ENCODE data around the gene TOR1B.

Gene TOR1B

GRCh38 chr9:129759319-129759718 lies 43.7 kb upstream of the TOR1B start:
- Histone ChIP-seq H3K9me3 (ENCODE audit: control insufficient read depth, insufficient read depth, low read depth, low read length) (no peaks in the 10 kb centered on the region), H3K27ac (ENCODE audit: extremely low read depth, low read depth, low read length) (no peak overlapping the region), H3K4me3 (ENCODE audit: low read depth, low read length) (no peak overlapping the region), H3K36me3 (ENCODE audit: control insufficient read depth in 2 of 2, insufficient read depth in 1 of 2, low read length in 2 of 2) (no peaks in the 10 kb centered on the region), H3K4me1 (ENCODE audit: control insufficient read depth, insufficient read depth, low read length) (no peaks in the 10 kb centered on the region)
- ChIA-PET POLR2A (interaction anchor here (0.7 to 1.3 kb wide), 3 partner anchors 22 to 1089 kb away, joined by 3 read pairs; no protein-coding TSS in a partner anchor), CTCF (interaction anchor here (1.0 to 2.2 kb wide), 4 partner anchors 10 to 117 kb away, joined by 5 to 18 read pairs (median 8); no protein-coding TSS in a partner anchor)
- TF ChIP-seq GLI4 (tag by site-specific recombination; IDR thresholded peaks at IDR 0.05), result no peak
- TF ChIP-seq ZNF555 (tag by site-specific recombination; conservative IDR thresholded peaks at IDR 0.05), result no peak
- no peak for TF ChIP-seq KLF9 (tag by site-specific recombination; IDR thresholded peaks at IDR 0.05; ENCODE audit: low read depth)
- no peak for TF ChIP-seq ZNF600 (tag by site-specific recombination; IDR thresholded peaks at IDR 0.05)
- TF ChIP-seq ZNF560 (tag by site-specific recombination; IDR thresholded peaks at IDR 0.05; ENCODE audit: borderline replicate concordance), result no peak
- TF ChIP-seq ZBTB6 (tag by site-specific recombination; IDR thresholded peaks at IDR 0.05), result no peak

- H3K9me3 ChIP-seq (ENCODE audit: control insufficient read depth, insufficient read depth, low read depth, low read length), result no peaks in the 10 kb centered on the region
- no peaks in the 10 kb centered on the region for H3K36me3 ChIP-seq (ENCODE audit: control insufficient read depth in 2 of 2, insufficient read depth in 1 of 2, low read length in 2 of 2)
- H3K4me3 ChIP-seq (ENCODE audit: low read depth, low read length), result no peak overlapping the region
- POLR2A ChIA-PET, result interaction anchor here (0.7 to 1.0 kb wide), 3 partner anchors 17 to 1089 kb away, joined by 3 to 12 read pairs (median 3); no protein-coding TSS in a partner anchor
- no peak for TF ChIP-seq ZNF623 (tag by site-specific recombination; IDR thresholded peaks at IDR 0.05)
- TF ChIP-seq ZBTB10 (tag by site-specific recombination; IDR thresholded peaks at IDR 0.05), result no peak
- no peak for TF ChIP-seq ZSCAN16 (tag by site-specific recombination; IDR thresholded peaks at IDR 0.05)
- TF ChIP-seq ZNF549 (tag by site-specific recombination; IDR thresholded peaks at IDR 0.05), result no peak
- no peak for TF ChIP-seq ZNF600 (tag by site-specific recombination; IDR thresholded peaks at IDR 0.05)
- TF ChIP-seq EGR2 (tag by site-specific recombination; IDR thresholded peaks at IDR 0.05; ENCODE audit: low read depth), result no peak
- TF ChIP-seq ZNF239 (tag by site-specific recombination; IDR thresholded peaks at IDR 0.05), result no peak
- TF ChIP-seq ZNF433 (tag by site-specific recombination; IDR thresholded peaks at IDR 0.05; ENCODE audit: low read depth), result no peak
- TF ChIP-seq ZNF473 (tag by site-specific recombination; IDR thresholded peaks at IDR 0.05), result no peak
- no peak for TF ChIP-seq TCF7L2 (IDR thresholded peaks at IDR 0.05; ENCODE audit: borderline replicate concordance, low read depth, low read length)
- TF ChIP-seq ZNF18 (tag by site-specific recombination; IDR thresholded peaks at IDR 0.05), result no peak
- TF ChIP-seq KLF17 (tag by site-specific recombination; IDR thresholded peaks at IDR 0.05), result no peak
- TF ChIP-seq REST (tag by site-specific recombination; IDR thresholded peaks at IDR 0.05), result no peak
- TF ChIP-seq ZNF175 (tag by site-specific recombination; IDR thresholded peaks at IDR 0.05), result no peak
- H3K27ac ChIP-seq (ENCODE audit: extremely low read depth, low read depth, low read length), result no peak overlapping the region
- no peaks in the 10 kb centered on the region for H3K4me1 ChIP-seq (ENCODE audit: control insufficient read depth, insufficient read depth, low read length)
- CTCF ChIA-PET, result interaction anchor here (1.0 to 2.2 kb wide), 4 partner anchors 10 to 117 kb away, joined by 5 to 18 read pairs (median 8); no protein-coding TSS in a partner anchor
These were observed 43.0 kb upstream of the TOR1B start for GRCh38 chr9:129759804-129760502.
